Stimulated activated CD4-positive, alpha-beta T cell treated with anti-CD3 and anti-CD28 coated beads, TNF-alpha, amount 100 ng/mL, for 4 hours (primary cell): ENCODE measurements around the gene ZBTB32.

Experiments
- DNase-seq, 3 experiments: peaks; one replicate each; pipeline ENCODE4 v3.0.0-alpha.2; 2020; ENCODE audit warnings: low read depth in 3 of 3

The ZBTB32 gene

DNA sequence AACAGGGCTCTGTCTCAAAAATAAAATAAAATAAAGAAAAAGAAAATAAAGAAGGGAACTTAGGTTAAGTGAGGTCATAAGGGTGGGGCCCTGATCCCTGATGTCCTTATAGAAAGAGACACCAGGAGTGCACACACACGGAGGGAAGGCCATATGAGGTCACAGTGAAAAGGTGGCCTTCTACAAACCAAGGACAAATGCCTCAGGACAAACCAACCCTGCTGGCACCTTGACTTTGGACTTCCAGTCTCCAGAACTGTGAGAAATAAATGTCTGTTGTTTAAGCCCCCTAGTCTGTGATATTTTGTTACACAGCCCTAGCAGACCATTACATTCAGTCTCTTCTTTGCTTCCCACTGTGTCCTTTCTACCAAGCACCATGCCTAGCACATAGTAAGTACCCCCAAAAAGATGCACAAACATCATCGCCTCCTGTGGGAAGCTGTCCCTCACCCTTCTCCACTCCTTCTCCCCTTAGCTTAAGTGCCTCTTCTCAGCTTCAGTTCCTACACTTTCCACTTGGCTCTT, 8.4 kb upstream of the ZBTB32 start:
- no peak for DNase-seq

DNA sequence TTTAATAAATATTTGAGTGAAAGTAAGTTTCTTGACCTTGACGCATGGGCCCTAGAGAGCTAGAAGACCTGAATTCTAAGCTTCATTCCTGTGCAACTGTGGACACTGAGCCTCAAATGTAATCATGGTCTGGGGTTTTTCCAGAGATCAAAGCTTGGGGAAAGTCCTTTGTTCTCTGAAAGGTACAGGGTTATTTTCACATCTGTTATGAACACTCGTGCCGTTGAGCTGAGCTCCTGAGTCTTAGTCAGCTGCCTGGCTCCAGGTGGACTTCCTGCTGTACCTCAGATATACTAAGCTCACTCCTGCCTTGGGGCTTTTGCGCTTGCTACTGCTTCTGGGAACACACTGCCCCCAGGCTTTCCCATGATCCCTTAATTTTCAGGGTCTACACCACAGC, 7.5 kb upstream of the ZBTB32 start:
- DNase-seq, result no peak

DNA sequence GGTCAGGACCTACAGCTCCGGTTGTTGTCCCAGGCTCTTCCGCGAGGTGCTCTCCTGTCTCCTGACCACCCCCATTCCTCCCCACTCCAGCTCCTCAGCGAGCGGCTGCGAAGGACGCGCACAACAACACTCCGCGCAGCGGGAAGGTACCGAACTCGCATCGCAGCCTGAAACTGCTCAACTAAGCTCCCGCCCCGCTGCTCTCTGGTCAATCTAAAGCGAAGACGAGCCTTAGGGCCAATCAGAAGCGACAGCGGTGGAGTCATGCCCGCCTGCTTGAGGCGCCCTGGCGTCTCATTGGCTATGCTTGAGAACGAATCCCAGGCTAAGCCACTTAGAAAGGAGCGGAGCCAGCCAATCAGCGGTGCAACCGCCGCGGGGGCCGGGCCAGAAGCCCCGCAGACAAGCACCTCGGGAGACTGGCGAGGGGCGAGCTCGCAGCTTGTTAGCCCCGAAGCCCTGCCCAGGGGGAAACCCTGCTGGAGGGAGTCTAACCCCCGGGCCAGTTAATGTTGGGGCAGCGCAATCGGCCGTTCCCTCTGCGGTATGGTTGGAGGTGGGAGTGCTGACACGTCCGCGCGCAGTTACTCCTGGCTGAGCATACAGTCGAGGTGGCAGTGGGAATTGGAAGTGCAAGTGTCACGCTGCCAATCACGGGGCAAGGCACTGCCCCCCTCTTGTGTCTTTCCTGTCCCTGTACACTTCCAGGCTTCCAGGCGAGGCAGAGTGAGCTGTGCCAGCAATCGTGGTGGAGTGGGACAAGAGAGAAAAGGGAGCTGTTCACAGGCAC, 1.9 kb upstream of the ZBTB32 start:
- peak; percentile 74 to 87 (median 87) for DNase-seq

DNA sequence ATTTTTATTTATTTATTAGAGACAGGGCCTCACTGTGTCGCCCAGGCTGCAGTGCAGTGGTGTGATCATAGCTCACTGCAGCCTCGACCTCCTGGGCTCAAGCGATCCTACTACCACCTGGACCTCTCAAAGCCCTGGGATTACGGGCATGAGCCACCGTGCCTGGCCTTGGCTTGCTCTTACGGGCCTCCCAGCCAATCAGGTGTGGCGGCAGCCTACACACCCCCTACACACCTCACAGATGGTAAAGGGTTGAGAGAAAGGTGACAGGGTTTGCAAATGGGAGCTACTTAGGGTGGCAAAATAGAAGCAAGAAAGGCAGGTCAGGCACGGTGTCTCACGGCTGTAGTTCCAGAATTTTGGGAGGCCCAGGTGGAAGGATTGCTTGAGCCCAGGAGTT, 1.0 kb upstream of the ZBTB32 start:
- DNase-seq, result no peak

DNA sequence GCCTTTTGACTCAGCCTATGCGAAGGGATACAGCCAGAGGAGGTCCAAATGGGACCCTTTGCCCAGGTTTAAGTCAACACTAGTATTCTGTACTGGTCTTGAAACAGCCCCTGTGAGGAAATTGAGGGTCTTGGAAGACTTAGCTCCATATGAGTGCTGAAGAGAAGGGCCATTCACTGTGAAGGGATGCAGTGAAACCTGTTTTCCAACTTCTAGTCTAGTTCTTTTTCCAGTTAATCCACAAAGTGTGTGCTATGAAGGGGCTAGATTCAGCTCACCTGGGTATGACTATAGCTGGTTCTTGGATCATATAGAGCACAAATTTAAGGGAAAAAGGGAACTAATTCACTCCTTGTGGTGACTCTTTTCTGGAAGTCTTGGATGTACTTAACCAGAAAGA, 4.0 kb downstream of the ZBTB32 start:
- no peak for DNase-seq

DNA sequence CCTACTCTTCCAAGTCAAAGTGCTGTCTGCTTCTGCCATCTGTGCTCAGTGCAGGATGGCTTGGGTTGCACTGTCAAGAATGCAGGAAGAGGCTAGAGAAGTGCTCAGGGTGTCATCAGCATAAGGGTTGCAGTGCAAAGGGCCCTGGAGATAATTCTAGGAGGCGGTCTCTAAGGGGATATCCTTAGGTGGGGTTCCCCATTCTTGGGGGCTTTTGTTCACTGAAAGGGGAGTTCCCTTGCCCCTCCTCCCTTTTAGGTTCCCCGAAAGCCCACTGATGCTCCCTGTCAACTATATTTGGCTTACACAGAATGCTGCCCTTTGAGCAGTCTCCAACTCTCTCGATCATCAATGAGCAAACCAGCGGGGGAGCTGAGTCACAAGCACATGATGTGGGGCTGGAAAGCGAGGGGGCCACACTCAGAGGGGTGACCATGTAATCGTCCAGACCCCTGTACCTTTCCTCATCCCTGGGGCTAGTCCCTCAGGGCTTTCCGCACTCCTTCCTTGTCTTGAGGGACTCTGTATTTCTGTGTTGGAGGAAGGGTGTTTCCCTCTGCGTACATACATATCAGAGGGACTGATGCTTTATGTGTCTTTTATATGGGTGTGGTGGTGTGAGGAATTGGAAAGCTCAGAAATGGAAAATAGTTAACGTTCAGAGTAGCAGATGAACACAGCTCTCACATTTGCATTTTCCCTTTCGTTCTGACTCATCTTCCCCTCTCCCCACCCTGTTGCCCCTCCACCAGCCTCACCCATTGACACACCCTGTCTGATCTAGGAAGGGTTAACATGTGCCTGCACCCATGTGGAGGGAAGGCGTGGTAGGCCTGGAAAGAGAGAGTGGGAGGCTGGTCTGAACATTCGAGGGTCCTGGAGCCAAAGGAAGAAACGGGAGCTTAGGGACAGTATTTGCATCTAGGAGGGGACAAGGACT, 6.7 kb downstream of the ZBTB32 start:
- DNase-seq, result peak in 1 of 3 experiments; percentile 41

DNA sequence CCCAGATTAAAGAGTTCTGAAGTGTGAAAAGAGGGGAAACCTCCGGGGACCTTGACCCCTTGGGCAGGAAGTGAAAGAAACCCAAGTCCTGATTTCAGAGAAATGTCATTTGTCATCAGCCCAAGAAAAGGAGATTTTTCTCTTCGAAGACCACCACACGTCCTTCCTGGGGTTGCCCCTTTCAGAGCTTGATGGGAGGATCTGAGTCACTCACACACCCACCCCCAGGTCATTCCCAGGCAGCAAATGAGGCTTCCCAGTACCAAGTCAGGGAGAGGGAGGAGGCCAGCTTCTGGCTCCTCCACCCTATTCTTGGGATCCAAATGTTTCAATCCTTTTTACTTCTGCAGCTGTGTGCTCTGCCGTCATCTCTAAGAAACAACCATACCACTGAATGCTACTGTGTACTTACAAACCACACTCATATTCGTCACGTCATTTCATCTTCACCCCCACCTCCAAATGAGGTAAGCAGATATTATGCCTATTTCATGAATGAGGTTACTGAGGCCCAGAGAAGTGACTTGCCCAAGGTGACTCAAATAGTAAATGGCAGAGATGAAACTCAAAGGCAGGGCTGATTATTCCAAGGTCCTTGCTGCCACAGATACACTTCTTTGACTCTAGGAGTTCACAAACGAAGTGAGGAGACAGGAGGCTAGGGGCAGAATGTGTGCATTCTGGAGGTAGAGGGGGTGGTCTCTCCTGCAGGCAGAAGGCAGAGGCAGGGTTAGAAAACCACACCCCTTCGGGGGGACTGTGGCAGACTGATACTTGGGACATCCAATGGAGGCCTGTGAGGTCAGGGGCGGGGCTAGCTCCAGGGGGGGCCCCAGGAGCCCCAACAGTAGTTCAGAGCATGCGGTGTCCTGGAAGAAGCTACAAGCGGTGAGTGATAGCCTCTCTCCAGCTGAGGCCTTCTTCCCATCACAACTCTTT, 8.5 kb downstream of the ZBTB32 start:
- DNase-seq, result peak in 1 of 3 experiments; percentile 44

DNA sequence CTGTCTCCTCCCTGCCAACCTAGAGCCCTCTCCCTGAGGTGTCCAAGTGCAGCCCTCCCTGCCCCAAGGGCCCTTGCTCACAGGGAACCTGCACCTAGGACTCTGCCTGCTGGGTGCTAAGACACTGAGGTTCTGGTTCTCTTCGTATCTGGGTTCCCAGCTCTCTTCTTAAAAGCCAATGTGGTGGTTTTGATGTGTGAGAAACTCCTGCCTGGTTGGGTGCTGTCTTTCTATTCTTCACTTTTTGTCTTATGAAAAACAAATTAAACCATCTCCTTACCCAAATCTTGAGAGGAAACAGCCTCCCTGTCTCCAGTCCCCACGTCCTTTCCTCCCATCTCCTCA, 9.1 kb downstream of the ZBTB32 start:
- no peak for DNase-seq

DNA sequence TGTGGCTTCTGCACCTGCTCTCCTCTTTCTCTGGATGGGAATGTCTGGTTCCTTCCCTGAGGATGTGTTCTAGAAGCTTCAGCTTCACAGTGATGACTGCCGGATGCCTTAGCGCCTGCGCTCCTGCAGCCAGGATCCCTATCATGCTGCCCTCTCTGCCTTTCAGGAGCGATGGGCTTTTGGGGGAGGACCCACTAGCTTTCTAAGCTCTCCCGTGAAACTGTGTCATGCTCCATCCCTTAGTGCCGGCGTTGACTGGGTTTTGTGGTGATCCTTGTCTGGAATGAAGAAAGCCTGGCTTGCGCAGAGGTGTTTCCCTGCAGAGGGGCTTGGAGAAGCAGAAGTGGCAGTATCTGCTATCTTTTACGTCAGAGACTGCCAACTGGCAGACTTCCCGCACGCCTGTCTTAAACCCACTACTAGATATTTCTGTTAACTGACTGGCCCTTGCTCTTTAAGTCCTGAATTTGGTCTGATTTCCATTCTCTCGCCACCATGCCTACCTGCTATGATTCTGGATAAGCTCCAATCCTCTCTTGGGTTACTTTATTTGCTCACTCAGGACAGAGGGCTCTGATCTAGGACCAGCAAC, 9.6 kb downstream of the ZBTB32 start:
- DNase-seq, result no peak

DNA sequence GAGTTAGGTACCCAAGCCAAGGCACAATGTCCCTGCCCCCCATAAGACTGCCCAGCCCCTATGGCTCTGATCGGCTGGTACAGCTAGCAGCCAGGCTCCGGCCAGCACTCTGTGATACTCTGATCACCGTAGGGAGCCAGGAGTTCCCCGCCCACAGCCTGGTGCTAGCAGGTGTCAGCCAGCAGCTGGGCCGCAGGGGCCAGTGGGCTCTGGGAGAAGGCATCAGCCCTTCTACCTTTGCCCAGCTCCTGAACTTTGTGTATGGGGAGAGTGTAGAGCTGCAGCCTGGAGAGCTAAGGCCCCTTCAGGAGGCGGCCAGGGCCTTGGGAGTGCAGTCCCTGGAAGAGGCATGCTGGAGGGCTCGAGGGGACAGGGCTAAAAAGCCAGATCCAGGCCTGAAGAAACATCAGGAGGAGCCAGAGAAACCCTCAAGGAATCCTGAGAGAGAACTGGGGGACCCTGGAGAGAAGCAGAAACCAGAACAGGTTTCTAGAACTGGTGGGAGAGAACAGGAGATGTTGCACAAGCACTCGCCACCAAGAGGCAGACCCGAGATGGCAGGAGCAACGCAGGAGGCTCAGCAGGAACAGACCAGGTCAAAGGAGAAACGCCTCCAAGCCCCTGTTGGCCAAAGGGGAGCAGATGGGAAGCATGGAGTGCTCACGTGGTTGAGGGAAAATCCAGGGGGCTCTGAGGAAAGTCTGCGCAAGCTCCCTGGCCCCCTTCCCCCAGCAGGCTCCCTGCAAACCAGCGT, 10.4 kb downstream of the ZBTB32 start:
- DNase-seq, result no peak

DNA sequence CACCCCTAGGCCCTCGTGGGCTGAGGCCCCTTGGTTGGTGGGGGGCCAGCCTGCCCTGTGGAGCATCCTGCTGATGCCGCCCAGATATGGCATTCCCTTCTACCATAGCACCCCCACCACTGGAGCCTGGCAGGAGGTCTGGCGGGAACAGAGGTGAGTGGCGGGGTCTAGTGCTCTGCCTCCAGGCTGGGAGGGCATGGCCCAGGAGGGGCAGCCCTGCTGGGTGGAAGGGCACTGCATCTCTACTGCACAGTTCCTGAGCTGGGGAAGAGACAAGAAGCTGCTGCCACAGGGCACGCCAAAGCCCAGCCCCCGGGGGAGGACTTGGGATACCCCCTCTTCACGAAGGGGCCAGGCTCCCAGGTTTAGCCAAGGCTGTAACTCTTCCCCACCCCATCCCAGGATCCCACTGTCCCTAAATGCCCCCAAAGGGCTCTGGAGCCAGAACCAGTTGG, 11.0 kb downstream of the ZBTB32 start:
- no peak for DNase-seq

DNA sequence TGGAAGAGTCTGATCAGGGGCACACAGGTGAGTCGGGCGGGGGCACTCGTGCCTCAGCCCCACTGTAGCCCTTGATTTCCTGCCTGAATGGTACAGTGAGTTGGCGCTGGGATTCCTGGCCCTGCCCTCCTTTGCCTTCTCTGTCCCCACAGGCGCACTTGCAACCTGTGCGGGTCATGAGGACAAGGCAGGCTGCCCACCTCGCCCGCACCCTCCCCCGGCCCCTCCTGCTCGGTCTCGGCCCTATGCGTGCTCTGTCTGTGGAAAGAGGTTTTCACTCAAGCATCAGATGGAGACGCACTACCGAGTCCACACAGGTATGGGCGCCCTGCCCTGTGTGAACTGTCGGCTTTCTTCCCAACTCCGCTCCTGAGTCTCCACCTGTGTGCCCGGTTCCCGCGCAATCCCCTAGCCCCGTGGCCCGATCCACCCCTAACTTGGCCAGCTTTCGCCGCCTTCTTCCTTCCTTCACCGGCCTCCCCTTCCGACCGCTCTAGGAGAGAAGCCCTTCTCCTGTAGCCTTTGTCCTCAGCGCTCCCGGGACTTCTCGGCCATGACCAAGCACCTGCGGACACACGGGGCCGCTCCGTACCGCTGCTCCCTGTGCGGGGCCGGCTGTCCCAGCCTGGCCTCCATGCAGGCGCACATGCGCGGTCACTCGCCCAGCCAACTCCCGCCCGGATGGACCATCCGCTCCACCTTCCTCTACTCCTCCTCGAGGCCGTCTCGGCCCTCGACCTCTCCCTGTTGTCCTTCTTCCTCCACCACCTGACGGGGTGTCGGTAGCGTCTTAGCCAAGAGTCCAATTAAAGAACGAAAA, 11.8 kb downstream of the ZBTB32 start:
- no peak for DNase-seq

DNA sequence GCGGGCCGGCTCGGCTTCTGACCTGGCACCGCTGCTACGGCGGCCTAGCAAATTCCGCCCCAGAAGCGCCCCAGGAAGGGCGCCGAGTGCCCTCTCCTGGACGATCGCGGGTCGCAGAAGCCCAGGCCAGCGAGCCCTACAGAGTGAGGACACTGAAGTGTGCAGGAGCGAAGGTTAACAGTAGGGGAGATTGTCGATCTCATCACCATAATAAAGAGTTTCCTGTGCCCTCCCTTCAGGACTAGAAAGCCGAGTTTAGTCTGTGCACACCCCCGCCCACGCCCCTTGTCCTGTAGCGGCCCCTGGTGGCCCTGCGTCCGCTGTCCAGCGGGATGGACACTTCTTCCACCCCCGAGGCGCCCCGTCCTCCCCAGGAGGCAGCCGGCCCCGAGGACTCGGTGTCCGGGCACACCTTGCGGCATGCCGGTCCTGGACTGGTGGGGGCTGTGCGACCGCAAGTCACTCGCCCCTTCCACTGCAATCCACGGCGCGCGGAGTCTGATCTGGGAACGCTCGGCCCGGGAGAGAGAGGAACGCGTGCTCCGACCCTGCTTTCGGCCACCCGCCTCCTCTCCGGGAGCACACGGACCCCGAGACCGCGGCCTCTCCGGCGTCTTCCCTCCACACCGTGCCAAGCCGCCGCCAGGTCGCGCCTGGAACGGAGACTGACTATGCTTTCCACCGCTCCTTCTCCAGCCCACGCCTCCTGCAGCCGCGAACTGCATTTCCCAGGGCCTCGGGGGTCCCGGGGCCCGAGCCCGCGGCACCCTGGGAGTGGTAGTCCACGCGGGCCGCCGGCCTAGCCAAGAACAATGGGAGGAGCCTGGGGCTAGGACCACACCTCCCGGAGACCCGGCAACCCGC, 12.7 kb downstream of the ZBTB32 start:
- DNase-seq, result peak; percentile 93 to 94 (median 93)

DNA sequence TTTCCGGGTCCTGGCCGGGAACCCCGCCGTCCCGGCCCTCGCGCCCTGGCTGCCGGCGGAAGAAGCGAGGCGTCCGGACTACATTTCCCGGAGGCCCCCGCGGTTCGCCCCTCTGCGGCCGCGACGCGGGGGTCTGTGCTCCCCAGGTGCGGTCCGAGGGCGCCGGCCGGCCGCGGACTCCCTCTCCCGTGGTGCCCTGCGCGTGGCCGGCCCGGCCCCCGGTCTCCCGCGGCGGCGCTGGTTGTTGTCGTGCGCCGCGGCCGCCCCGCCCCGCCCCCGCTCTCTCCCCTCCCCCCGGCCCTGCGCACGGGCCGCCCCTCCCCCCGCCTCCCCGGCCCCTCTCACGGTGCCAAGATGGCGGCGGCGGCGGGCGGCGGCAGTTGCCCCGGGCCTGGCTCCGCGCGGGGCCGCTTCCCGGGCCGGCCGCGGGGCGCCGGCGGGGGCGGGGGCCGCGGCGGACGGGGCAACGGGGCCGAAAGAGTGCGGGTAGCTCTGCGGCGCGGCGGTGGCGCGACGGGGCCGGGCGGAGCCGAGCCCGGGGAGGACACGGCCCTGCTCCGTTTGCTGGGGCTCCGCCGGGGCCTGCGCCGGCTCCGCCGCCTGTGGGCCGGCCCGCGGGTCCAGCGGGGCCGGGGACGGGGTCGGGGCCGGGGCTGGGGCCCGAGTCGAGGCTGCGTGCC, 13.4 kb downstream of the ZBTB32 start, which contains the start of gene KMT2B:
Gene KMT2B, plus strand, starts transcription at position 339 of the 680 bp plus-strand sequence. Its CDS starts 16 bp downstream, at position 355.
- peak in 1 of 3 experiments; percentile 54 for DNase-seq

DNA sequence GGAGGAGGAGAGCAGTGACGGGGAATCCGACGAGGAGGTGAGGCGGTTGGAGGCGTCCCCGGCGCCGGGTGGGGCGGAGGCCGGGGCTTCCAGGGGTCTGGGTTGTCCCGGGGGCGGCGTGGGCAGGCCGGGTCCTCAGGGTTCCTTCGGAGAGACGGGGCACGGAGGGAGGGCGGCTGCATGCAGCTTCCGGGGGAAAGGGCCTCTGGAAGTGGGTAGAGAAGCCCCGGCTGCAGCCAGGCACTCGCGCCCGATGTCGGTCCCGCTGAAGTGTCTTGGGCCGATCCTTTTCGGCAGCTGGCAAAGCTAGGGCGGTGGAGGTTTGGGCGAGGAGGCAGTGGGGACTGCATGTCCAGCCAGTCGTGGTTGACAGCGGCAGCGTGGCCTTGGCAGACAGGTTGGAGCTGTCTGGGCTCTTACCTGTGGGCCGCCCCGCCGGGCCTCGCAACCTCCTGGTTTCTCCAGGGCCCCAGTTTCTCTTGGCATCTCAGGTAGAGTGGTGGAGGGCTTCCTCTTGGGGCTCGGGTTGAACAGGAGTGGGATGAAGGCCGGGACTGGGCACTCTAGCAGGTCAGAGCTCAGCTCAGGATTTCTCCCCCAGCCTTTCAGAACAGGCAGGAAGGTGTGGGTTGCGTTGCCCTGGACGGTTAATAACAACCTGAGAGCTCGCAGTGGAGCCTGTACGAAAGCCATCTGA, 14.1 kb downstream of the ZBTB32 start:
- peak in 2 of 3 experiments; percentile 45 to 51 for DNase-seq

DNA sequence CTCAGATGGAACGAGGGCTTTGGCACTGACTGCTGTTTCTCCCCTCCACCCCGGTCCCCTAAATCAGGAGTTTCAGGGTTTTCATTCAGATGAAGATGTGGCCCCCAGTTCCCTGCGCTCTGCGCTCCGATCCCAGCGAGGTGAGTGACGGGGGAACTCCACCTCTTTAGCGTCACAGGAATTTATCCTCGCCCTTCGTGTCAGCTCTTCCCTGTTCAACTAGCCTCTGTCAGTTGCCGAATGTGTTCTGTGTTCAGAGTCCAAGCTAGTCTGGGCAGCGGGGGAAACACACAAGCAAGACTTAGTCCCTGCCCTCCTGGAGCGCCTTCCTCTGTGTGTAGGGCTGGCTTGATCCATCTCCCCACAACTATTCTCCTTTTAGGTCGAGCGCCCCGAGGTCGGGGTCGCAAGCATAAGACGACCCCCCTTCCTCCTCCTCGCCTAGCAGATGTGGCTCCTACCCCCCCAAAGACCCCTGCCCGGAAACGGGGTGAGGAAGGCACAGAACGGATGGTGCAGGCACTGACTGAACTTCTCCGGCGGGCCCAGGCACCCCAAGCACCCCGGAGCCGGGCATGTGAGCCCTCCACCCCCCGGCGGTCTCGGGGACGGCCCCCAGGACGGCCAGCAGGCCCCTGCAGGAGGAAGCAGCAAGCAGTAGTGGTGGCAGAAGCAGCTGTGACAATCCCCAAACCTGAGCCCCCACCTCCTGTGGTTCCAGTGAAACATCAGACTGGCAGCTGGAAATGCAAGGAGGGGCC, 15.2 kb downstream of the ZBTB32 start:
- no peak for DNase-seq
